NB4 (cell line): ENCODE results near the gene GCSH.
"Not testable (repeated sequence)": the region's sequence is repeated elsewhere in the genome, so short reads cannot be mapped to it uniquely, and the experiment has no call there.

Source experiments
- DNase-seq: peaks from one replicate; pipeline ENCODE4 v3.0.0; 2010; ENCODE audit warnings: low read depth
- H3K4me3 ChIP-seq: one replicate; pipeline ENCODE4 v1.5.1; 2011; ENCODE audit warnings: mild to moderate bottlenecking, low read depth, low read length, moderate library complexity
- MAX ChIP-seq: IDR thresholded peaks from 2 replicates; pipeline ENCODE4 v1.6.1; 2011; ENCODE audit warnings: low read depth, low read length
- MYC ChIP-seq: IDR thresholded peaks from 2 replicates; pipeline ENCODE4 v1.6.1; 2011; ENCODE audit warnings: low read depth, low read length
- POLR2A ChIP-seq: IDR thresholded peaks from 2 replicates; pipeline ENCODE4 v1.6.1; 2011; ENCODE audit warnings: mild to moderate bottlenecking; ENCODE audit not compliant: insufficient read length; ENCODE audit errors: extremely low read depth
- TF ChIP-seq, protein P1 (sequence below): IDR thresholded peaks from one replicate; pipeline ENCODE4 v1.5.1; 2012; ENCODE audit warnings: low read depth, low read length

Gene GCSH

DNA sequence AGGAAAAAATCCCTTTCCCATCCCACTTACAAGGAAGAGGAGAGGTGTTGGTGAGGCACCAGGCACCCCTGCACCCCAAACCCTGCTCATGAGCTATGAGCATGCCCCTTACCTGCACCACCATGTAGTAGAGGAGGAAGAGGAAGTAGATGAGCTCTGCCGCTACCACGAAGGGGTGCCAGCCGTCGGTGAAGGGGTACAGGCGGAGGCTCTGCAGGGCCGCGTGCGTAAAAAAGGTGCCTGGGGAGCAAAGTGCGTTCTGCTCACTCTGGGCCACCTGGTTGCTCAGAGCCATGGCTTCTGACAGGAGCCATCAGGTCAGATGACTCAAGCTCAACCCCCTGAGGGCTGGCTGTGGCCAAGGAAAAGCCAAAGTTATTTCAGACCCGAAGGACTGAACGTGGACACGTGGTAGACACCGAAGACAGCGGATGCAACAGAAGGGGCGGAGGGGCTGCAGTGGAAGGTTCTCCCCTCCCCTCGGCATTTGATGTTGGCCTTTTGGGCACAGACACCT is 25.3 kb upstream of the GCSH start:
- H3K4me3 ChIP-seq: no peak overlapping the region
- no peak for TF ChIP-seq POLR2A
- TF ChIP-seq, protein P1, sequence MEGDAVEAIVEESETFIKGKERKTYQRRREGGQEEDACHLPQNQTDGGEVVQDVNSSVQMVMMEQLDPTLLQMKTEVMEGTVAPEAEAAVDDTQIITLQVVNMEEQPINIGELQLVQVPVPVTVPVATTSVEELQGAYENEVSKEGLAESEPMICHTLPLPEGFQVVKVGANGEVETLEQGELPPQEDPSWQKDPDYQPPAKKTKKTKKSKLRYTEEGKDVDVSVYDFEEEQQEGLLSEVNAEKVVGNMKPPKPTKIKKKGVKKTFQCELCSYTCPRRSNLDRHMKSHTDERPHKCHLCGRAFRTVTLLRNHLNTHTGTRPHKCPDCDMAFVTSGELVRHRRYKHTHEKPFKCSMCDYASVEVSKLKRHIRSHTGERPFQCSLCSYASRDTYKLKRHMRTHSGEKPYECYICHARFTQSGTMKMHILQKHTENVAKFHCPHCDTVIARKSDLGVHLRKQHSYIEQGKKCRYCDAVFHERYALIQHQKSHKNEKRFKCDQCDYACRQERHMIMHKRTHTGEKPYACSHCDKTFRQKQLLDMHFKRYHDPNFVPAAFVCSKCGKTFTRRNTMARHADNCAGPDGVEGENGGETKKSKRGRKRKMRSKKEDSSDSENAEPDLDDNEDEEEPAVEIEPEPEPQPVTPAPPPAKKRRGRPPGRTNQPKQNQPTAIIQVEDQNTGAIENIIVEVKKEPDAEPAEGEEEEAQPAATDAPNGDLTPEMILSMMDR: no peak
- TF ChIP-seq MAX: no peak
- no peak for TF ChIP-seq MYC
- DNase-seq: no peak

- TF ChIP-seq MAX (no peak), POLR2A (no peak), MYC (no peak)
- TF ChIP-seq, protein P1: no peak
- H3K4me3 ChIP-seq: no peak overlapping the region
Measured at GRCh38 chr16:81117436-81117835, 21.2 kb upstream of the GCSH start.

DNA sequence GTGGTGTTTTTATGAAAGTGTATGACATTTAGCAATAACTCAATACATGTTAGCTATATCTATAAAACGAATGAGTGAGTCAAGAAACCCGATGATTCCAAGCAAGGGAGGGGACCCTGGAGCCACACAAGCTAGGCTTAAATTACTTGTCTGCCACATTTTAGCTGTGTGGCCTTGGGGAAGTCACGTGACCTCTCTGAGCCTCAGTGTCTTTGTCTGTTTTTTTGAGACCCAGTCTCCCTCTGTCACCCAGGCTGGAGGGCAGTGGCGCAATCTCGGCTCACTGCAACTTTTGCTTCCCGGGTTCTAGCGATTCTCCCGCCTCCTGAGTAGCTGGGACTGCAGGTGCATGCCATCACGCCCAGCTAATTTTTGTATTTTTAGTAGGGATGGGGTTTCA is 20.1 kb upstream of the GCSH start:
- no peak for DNase-seq
- no peak overlapping the region for H3K4me3 ChIP-seq
- no peak for TF ChIP-seq MAX
- TF ChIP-seq POLR2A: no peak
- TF ChIP-seq MYC: no peak
- TF ChIP-seq, protein P1: no peak

More at GRCh38 chr16:81117436-81117835, 21.2 kb upstream of the GCSH start:
- no peak for DNase-seq

DNA sequence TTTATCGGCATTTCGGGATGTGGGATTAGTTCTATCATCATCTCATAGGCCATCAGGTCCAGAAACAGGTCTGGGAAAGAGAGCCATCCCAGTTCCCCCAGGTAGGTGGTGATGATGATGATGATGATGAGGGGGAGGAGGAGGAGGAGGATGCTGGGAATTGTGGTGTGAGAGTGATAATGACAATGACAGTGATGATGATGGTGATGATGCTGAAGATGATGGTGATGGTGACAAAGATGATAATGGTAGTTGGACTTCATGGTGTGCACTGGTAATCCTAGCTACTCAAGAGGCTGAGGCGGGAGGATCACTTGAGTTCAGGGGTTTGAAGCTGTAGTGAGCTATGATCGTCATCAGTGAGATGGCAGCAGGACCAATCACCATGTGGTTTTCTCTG is 16.3 kb upstream of the GCSH start:
- DNase-seq: no peak
- TF ChIP-seq MYC: no peak
- no peak for TF ChIP-seq MAX
- H3K4me3 ChIP-seq: no peak overlapping the region

DNA sequence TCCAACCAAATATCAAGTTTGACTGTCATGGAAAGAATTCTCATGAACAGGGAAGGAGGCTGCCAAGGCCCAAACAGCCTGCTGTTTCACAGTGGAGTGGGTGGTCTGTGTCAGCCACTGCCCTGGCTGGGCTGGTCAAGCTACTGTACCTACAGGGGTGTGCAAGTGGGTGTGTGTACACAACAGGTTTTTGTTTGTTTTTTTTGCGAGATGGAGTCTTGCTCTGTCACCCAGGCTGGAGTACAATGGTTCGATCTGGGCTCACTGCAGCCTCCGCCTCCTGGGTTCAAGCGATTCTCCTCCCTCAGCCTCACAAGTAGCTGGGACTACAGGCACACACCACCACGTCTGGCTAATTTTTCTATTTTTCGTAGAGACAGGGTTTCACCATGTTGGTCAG is 13.1 kb upstream of the GCSH start:
- DNase-seq, H3K4me3 ChIP-seq: not testable (repeated sequence)

- TF ChIP-seq POLR2A (no peak), MAX (no peak), MYC (no peak)
- DNase-seq: no peak
- no peak overlapping the region for H3K4me3 ChIP-seq
Measured at GRCh38 chr16:81107511-81107910, 11.3 kb upstream of the GCSH start.

DNA sequence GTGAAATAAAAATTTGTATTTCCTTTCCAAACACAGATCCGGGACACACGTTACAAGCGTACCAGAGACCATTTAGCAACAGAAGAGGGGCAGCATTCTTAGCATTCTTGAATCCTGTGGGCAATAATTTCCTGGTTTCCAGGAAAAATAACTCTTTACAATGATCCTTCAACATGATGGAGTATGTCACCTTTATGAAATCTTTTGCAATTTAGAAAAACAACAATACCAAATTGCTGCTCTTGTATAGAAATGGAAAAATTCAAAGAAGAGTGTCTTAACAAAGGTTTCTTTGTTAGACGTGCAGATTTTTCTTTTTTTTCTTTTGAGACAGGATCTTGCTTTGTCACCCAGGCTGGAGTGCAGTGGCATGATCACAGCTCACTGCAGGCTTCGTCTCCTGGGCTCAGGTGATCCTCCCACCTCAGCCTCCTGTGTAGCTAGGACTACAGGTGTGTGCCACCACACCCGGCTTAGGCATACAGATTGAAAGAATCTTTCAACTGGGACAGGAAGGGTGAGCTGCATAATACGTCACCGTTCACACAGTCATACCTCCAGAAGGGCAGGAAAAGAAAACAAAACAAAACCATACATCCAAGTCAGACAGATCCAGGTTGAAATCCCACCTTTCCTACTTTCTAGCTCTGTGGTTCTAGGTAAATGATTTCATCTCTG is 10.8 kb upstream of the GCSH start:
- TF ChIP-seq, protein P1: no peak
- TF ChIP-seq MAX (no peak), POLR2A (no peak), MYC (no peak)
- H3K4me3 ChIP-seq: no peak overlapping the region
- no peak for DNase-seq
